Measurements from ENCODE around the gene METTL17.

METTL17 gene

GRCh38 chr14:20997115-20997514 lies 7.3 kb downstream of the METTL17 start:
- peaks cover 57% of the 10 kb centered on the region for H3K36me3 ChIP-seq (ENCODE audit: insufficient read depth, low read length)
- H3K9ac ChIP-seq (ENCODE audit: low read length) = no peak overlapping the region
- H3K79me2 ChIP-seq (ENCODE audit: insufficient read depth, low read length) = no peaks in the 10 kb centered on the region
- no peaks in the 10 kb centered on the region for H3K9me3 ChIP-seq (ENCODE audit: low read length)
- no peaks in the 10 kb centered on the region for H3K9me2 ChIP-seq (ENCODE audit: low read depth, low read length)
- H3K27ac ChIP-seq (ENCODE audit: low read depth, low read length, poor library complexity, severe bottlenecking) = no peak overlapping the region
- H4K20me1 ChIP-seq (ENCODE audit: insufficient read depth, low read length) = no peaks in the 10 kb centered on the region
- H2AFZ ChIP-seq (ENCODE audit: low read length) = no peak overlapping the region
- no peak overlapping the region for H3K4me3 ChIP-seq (ENCODE audit: low read depth, low read length, poor library complexity, severe bottlenecking)
- H3F3A ChIP-seq (ENCODE audit: insufficient read depth, low read length) = no peaks in the 10 kb centered on the region
- no peaks in the 10 kb centered on the region for H3K27me3 ChIP-seq (ENCODE audit: insufficient read depth, low read length)
- H3K4me2 ChIP-seq (ENCODE audit: low read length) = no peak overlapping the region
- no peaks in the 10 kb centered on the region for H3K4me1 ChIP-seq (ENCODE audit: insufficient read depth, low read length, severe bottlenecking)
- TF ChIP-seq EZH2 (IDR thresholded peaks at IDR 0.05; ENCODE audit: borderline replicate concordance, low read length) (no peak), CTCF (IDR thresholded peaks at IDR 0.05; ENCODE audit: low read length) (no peak)

- Histone ChIP-seq H3K4me3 (ENCODE audit: low read depth, low read length, poor library complexity, severe bottlenecking) (no peak overlapping the region), H3K9me3 (ENCODE audit: low read length) (no peaks in the 10 kb centered on the region), H3K27ac (ENCODE audit: low read depth, low read length, poor library complexity, severe bottlenecking) (no peak overlapping the region), H3K4me1 (ENCODE audit: insufficient read depth, low read length, severe bottlenecking) (no peaks in the 10 kb centered on the region), H4K20me1 (ENCODE audit: insufficient read depth, low read length) (no peaks in the 10 kb centered on the region), H3K36me3 (ENCODE audit: insufficient read depth, low read length) (peaks cover 53% of the 10 kb centered on the region), H3K79me2 (ENCODE audit: insufficient read depth, low read length) (no peaks in the 10 kb centered on the region), H3K9ac (ENCODE audit: low read length) (no peak overlapping the region), H3K27me3 (ENCODE audit: insufficient read depth, low read length) (no peaks in the 10 kb centered on the region), H2AFZ (ENCODE audit: low read length) (no peak overlapping the region), H3K9me2 (ENCODE audit: low read depth, low read length) (no peaks in the 10 kb centered on the region), H3K4me2 (ENCODE audit: low read length) (no peak overlapping the region), H3F3A (ENCODE audit: insufficient read depth, low read length) (no peaks in the 10 kb centered on the region)
- no peak for TF ChIP-seq EZH2 (IDR thresholded peaks at IDR 0.05; ENCODE audit: borderline replicate concordance, low read length)
- no peak for TF ChIP-seq CTCF (IDR thresholded peaks at IDR 0.05; ENCODE audit: low read length)
Measured at GRCh38 chr14:20997564-20997963, 7.8 kb downstream of the METTL17 start.

DNA sequence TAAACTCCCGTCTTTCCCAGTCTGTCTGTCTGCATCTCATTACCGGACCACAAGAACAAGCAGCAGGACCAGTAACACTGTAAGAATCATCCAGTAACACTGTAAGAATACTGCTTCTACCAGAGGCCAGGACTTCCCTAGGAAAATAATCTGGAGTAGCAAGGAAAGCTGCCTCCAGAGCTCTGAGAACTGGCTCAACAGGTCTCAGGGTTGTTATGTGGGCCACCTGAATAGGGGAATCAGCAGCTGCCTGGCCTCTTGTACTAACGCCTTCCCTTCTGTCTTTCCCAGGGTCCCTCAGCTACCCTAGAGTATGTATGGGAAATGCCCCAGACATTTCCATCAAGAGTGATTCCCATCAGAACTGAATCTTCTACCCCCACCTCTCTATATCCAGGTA lies 8.4 kb downstream of the METTL17 start:
- Histone ChIP-seq H3K4me2 (ENCODE audit: low read length) (no peak overlapping the region), H3K27ac (ENCODE audit: low read depth, low read length, poor library complexity, severe bottlenecking) (no peak overlapping the region)

More for the DNA sequence above, 8.4 kb downstream of the METTL17 start:
- Histone ChIP-seq H4K20me1 (ENCODE audit: insufficient read depth, low read length) (no peaks in the 10 kb centered on the region), H3K9me2 (ENCODE audit: low read depth, low read length) (no peaks in the 10 kb centered on the region), H3K9me3 (ENCODE audit: low read length) (no peaks in the 10 kb centered on the region), H3K4me1 (ENCODE audit: insufficient read depth, low read length, severe bottlenecking) (no peaks in the 10 kb centered on the region), H3K79me2 (ENCODE audit: insufficient read depth, low read length) (no peaks in the 10 kb centered on the region), H3K4me3 (ENCODE audit: low read depth, low read length, poor library complexity, severe bottlenecking) (no peak overlapping the region), H3K36me3 (ENCODE audit: insufficient read depth, low read length) (peaks cover 47% of the 10 kb centered on the region), H2AFZ (ENCODE audit: low read length) (no peak overlapping the region), H3K9ac (ENCODE audit: low read length) (no peak overlapping the region), H3K27me3 (ENCODE audit: insufficient read depth, low read length) (no peaks in the 10 kb centered on the region), H3F3A (ENCODE audit: insufficient read depth, low read length) (no peaks in the 10 kb centered on the region)
- TF ChIP-seq EZH2 (IDR thresholded peaks at IDR 0.05; ENCODE audit: borderline replicate concordance, low read length) (no peak), CTCF (IDR thresholded peaks at IDR 0.05; ENCODE audit: low read length) (no peak)
